HG03095 (cell line): ENCODE measurements around the gene WASL.

Experiments
- ATAC-seq: cut with Tn5 transposase; IDR thresholded peaks from one replicate; pipeline ENCODE4 v1.9.1; 2021; ENCODE audit warnings: moderate library complexity; ENCODE audit not compliant: unreplicated experiment

WASL gene

GRCh38 chr7:123662293-123662692 is 86.5 kb downstream of the WASL start:
- no peak for ATAC-seq

- ATAC-seq: no peak
Measured at GRCh38 chr7:123661765-123662164, 87.0 kb downstream of the WASL start.

- ATAC-seq: no peak
Measured at GRCh38 chr7:123660514-123661354, 88.1 kb downstream of the WASL start.

GRCh38 chr7:123658023-123658422 is 90.8 kb downstream of the WASL start:
- ATAC-seq: no peak

GRCh38 chr7:123657304-123657685 is 91.5 kb downstream of the WASL start:
- ATAC-seq: no peak

- ATAC-seq: no peak
Measured at GRCh38 chr7:123656544-123657303, 92.1 kb downstream of the WASL start.

GRCh38 chr7:123655614-123656013 is 93.2 kb downstream of the WASL start, which contains the start of gene LMOD2:
TSS of gene LMOD2 (plus strand) at chr7:123655866. CDS start at chr7:123655964, 98 bp downstream.
- no peak for ATAC-seq

- no peak for ATAC-seq
Measured at GRCh38 chr7:123653162-123653561, 95.6 kb downstream of the WASL start.

- ATAC-seq: no peak
Measured at GRCh38 chr7:123652406-123652805, 96.4 kb downstream of the WASL start.

GRCh38 chr7:123650595-123650994 is 98.2 kb downstream of the WASL start:
- ATAC-seq: no peak

- no peak for ATAC-seq
Measured at GRCh38 chr7:123649964-123650363, 98.8 kb downstream of the WASL start.

GRCh38 chr7:123647106-123647730 is 101.6 kb downstream of the WASL start:
- no peak for ATAC-seq

GRCh38 chr7:123645516-123645915 is 103.3 kb downstream of the WASL start:
- ATAC-seq: no peak

GRCh38 chr7:123643495-123644441 is 105.0 kb downstream of the WASL start:
- no peak for ATAC-seq

- ATAC-seq: no peak
Measured at GRCh38 chr7:123641901-123642300, 106.9 kb downstream of the WASL start.

GRCh38 chr7:123640583-123640982 is 108.2 kb downstream of the WASL start:
- no peak for ATAC-seq

- no peak for ATAC-seq
Measured at GRCh38 chr7:123639631-123640030, 109.2 kb downstream of the WASL start.

GRCh38 chr7:123637878-123638277 is 110.9 kb downstream of the WASL start:
- ATAC-seq: no peak

- ATAC-seq: no peak
Measured at GRCh38 chr7:123637203-123637602, 111.6 kb downstream of the WASL start.

GRCh38 chr7:123635551-123636359 is 113.0 kb downstream of the WASL start:
- ATAC-seq: no peak
